CD4-positive, alpha-beta T cell (primary cell): ENCODE data around the gene TRIM47. TPM values are rescaled to one million over a fixed set of nuclear protein-coding genes. Genes with fewer than 3 reads are reported as not detected.
A peak's percentile ranks its signal among the peaks of the same experiment; 100 is the strongest.

Source experiments
- ATAC-seq: fragments of 200-7000 bp; cut with Tn5 transposase; one replicate; pipeline ENCODE4 v1.10.0; 2022; ENCODE audit warnings: mild to moderate bottlenecking; ENCODE audit not compliant: poor library complexity
- CTCF ChIA-PET: fragments of 350-600 bp; sonication (Branson Sonifier 250); formaldehyde crosslinking; loops from one replicate; lab custom pipeline; 2021; ENCODE audit warnings: antibody characterized with exemption, inconsistent platforms; lab: Charles Lee
- POLR2A ChIA-PET: fragments of 350-600 bp; sonication (Branson Sonifier 250); formaldehyde crosslinking; loops from one replicate; lab custom pipeline; 2021; ENCODE audit warnings: antibody characterized with exemption, inconsistent platforms; lab: Charles Lee
- DNase-seq, 14 experiments: peaks; one replicate each; pipeline ENCODE4 v3.0.0-alpha.2; 2013 to 2020; ENCODE audit warnings: mixed read lengths in 2 of 14
- H3K27ac ChIP-seq, 2 donors: one replicate each; pipeline versions ENCODE4 v1.5.1 to v1.7.0; 2013; ENCODE audit warnings: low read length in 2 of 2, low read depth in 1 of 2, mild to moderate bottlenecking in 1 of 2
- H3K27me3 ChIP-seq, 2 experiments: 1 replicate in 1 of 2; 2 replicates in 1 of 2; pipeline versions ENCODE4 v1.6.1 to v1.7.0; 2013; ENCODE audit warnings: low read length in 2 of 2, control low read depth in 1 of 2, mild to moderate bottlenecking in 1 of 2, moderate library complexity in 1 of 2; ENCODE audit not compliant: insufficient read depth in 2 of 2, control insufficient read depth in 1 of 2
- H3K36me3 ChIP-seq: one replicate; pipeline ENCODE4 v1.6.1; 2013; ENCODE audit warnings: low read length, control low read depth; ENCODE audit not compliant: insufficient read depth
- H3K4me1 ChIP-seq: one replicate; pipeline ENCODE4 v1.6.1; 2013; ENCODE audit warnings: low read length, control low read depth; ENCODE audit not compliant: insufficient read depth
- H3K4me3 ChIP-seq: one replicate; pipeline ENCODE4 v1.5.1; 2013; ENCODE audit warnings: mild to moderate bottlenecking, low read length, moderate library complexity
- H3K9me3 ChIP-seq, 2 experiments: 1 replicate in 1 of 2; 2 replicates in 1 of 2; pipeline versions ENCODE4 v1.6.1 to v1.7.0; 2013; ENCODE audit warnings: low read length in 2 of 2, mild to moderate bottlenecking in 2 of 2, control low read depth in 1 of 2, moderate library complexity in 1 of 2; ENCODE audit not compliant: control insufficient read depth in 1 of 2, insufficient read depth in 1 of 2
- H3K27ac Mint-ChIP-seq: one replicate; pipeline ENCODE4 v1.8.0; 2020; ENCODE audit warnings: mixed read lengths
- H3K27me3 Mint-ChIP-seq: one replicate; pipeline ENCODE4 v1.8.0; 2021; ENCODE audit warnings: mixed read lengths
- H3K36me3 Mint-ChIP-seq: one replicate; pipeline ENCODE4 v1.8.0; 2021; ENCODE audit warnings: low read depth, mixed read lengths
- H3K4me1 Mint-ChIP-seq: one replicate; pipeline ENCODE4 v1.8.0; 2021; ENCODE audit warnings: low read depth, mixed read lengths
- H3K4me3 Mint-ChIP-seq: one replicate; pipeline ENCODE4 v1.8.0; 2020; ENCODE audit warnings: mild to moderate bottlenecking, mixed read lengths
- H3K9me3 Mint-ChIP-seq: one replicate; pipeline ENCODE4 v1.8.0; 2020; ENCODE audit warnings: mixed read lengths
- CTCF ChIP-seq: fragments of 200-600 bp; IDR thresholded peaks from one replicate; pipeline ENCODE4 v1.8.0; 2022; ENCODE audit warnings: antibody characterized with exemption, mild to moderate bottlenecking
- intact Hi-C, 2 experiments: fragments of 100-400 bp; cut with DNase I in 1 of 2; cut with micrococcal nuclease in 1 of 2; formaldehyde crosslinking; loops; one replicate each; pipeline versions ENCODE4 v1.15.1 to v1.9.0; 2023 to 2025; cut with DNase I, micrococcal nuclease
- total RNA-seq, 174 experiments: library from RNA in 2 of 174; stranded (reverse) in 2 of 174; gene quantifications; one replicate each; pipeline ENCODE4 v1.2.3 and lab custom pipeline; 2021 to 2026

TRIM47 gene
- total RNA-seq, 2 experiments from 2014 or later: 2.3 to 2.8 TPM

- Mint-ChIP-seq H3K27ac (no peak overlapping the region), H3K36me3 (peaks cover 66% of the 10 kb centered on the region), H3K4me3 (peak overlapping the region; percentile 20), H3K27me3 (no peaks in the 10 kb centered on the region), H3K9me3 (no peaks in the 10 kb centered on the region), H3K4me1 (peaks cover 19% of the 10 kb centered on the region)
- Histone ChIP-seq H3K4me1 (peaks cover 65% of the 10 kb centered on the region), H3K9me3 (no peaks in the 10 kb centered on the region), H3K27me3 (no peaks in the 10 kb centered on the region), H3K27ac (no peak overlapping the region), H3K4me3 (no peak overlapping the region), H3K36me3 (peaks cover 76% of the 10 kb centered on the region)
- DNase-seq: no peak
- POLR2A ChIA-PET: interaction anchor here (0.6 to 2.4 kb wide), 3 partner anchors 18 to 895 kb away, joined by 3 to 6 read pairs (median 3); partner anchors contain the start of genes UNK and WBP2
- intact Hi-C loops: no loop called here
- no peak for ATAC-seq
- TF ChIP-seq CTCF: no peak
- CTCF ChIA-PET: interaction anchor here (0.7 kb wide), 1 partner anchor 65 kb away, joined by 3 read pairs; no protein-coding TSS in a partner anchor
These were observed 40.5 kb downstream of the TRIM47 start for GRCh38 chr17:75837899-75838298.

- Histone ChIP-seq H3K27me3 (no peaks in the 10 kb centered on the region), H3K9me3 (no peaks in the 10 kb centered on the region), H3K36me3 (peaks cover 69% of the 10 kb centered on the region), H3K4me3 (no peak overlapping the region), H3K4me1 (peaks cover 66% of the 10 kb centered on the region), H3K27ac (no peak overlapping the region)
- intact Hi-C loops: no loop called here
- ATAC-seq (no peak), DNase-seq (no peak)
- POLR2A ChIA-PET: no interaction called here
- Mint-ChIP-seq H3K36me3 (peaks cover 71% of the 10 kb centered on the region), H3K4me1 (peaks cover 30% of the 10 kb centered on the region), H3K27me3 (no peaks in the 10 kb centered on the region), H3K27ac (no peak overlapping the region), H3K9me3 (no peaks in the 10 kb centered on the region), H3K4me3 (no peak overlapping the region)
- CTCF ChIA-PET: no interaction called here
- no peak for TF ChIP-seq CTCF
These were observed 41.8 kb downstream of the TRIM47 start for GRCh38 chr17:75836605-75837004.

- ATAC-seq: no peak
- POLR2A ChIA-PET: interaction anchor here (1.6 kb wide), 1 partner anchor 9 kb away, joined by 4 read pairs; no protein-coding TSS in a partner anchor
- Histone ChIP-seq H3K36me3 (peaks cover 73% of the 10 kb centered on the region), H3K27me3 (no peaks in the 10 kb centered on the region), H3K9me3 (no peaks in the 10 kb centered on the region), H3K4me1 (peaks cover 66% of the 10 kb centered on the region), H3K4me3 (no peak overlapping the region), H3K27ac (peak overlapping the region in 1 of 2 donors; percentile 75)
- Mint-ChIP-seq H3K27me3 (no peaks in the 10 kb centered on the region), H3K36me3 (peaks cover 68% of the 10 kb centered on the region), H3K27ac (no peak overlapping the region), H3K4me3 (no peak overlapping the region), H3K4me1 (peaks cover 30% of the 10 kb centered on the region), H3K9me3 (no peaks in the 10 kb centered on the region)
- CTCF ChIA-PET: no interaction called here
- no peak for TF ChIP-seq CTCF
- no peak for DNase-seq
- intact Hi-C loops: no loop called here
These were observed 42.8 kb downstream of the TRIM47 start for GRCh38 chr17:75835654-75835987.
